HepG2 (cell line): ENCODE results near the gene NDUFS7. TPM values are rescaled to one million over a fixed set of nuclear protein-coding genes. Genes with fewer than 3 reads are reported as not detected.

Source experiments
- AHDC1 ChIP-seq: sonication (generic); formaldehyde crosslinking; IDR thresholded peaks from 2 replicates; pipeline ENCODE4 v1.5.1; 2020; ENCODE audit warnings: mild to moderate bottlenecking, missing genetic modification reagents, borderline replicate concordance
- CREM ChIP-seq, 2 experiments: sonication (generic) in 1 of 2; formaldehyde crosslinking in 1 of 2; IDR thresholded peaks; 2 replicates each; pipeline versions ENCODE4 v1.4.0 to v1.6.1; 2016 to 2020; ENCODE audit warnings: antibody characterized with exemption in 1 of 2, mild to moderate bottlenecking in 1 of 2, missing genetic modification reagents in 1 of 2
- GABPA ChIP-seq, 2 experiments: IDR thresholded peaks; 2 replicates each; pipeline ENCODE4 v1.6.1; 2011 to 2016; ENCODE audit warnings: low read depth in 2 of 2, low read length in 1 of 2, missing biosample characterization in 1 of 2, missing genetic modification characterization in 1 of 2
- MIER3 ChIP-seq: IDR thresholded peaks from 2 replicates; pipeline ENCODE4 v1.6.1; 2016; ENCODE audit warnings: missing compliant biosample characterization, borderline replicate concordance
- MNT ChIP-seq: fragments of 450-650 bp; IDR thresholded peaks from 2 replicates; pipeline ENCODE4 v1.6.1; 2016
- MYC ChIP-seq: sonication (generic); formaldehyde crosslinking; IDR thresholded peaks from 2 replicates; pipeline ENCODE4 v1.9.0; 2021; ENCODE audit warnings: missing genetic modification reagents, borderline replicate concordance
- NCOA1 ChIP-seq: sonication (generic); formaldehyde crosslinking; IDR thresholded peaks from 2 replicates; pipeline ENCODE4 v1.9.0; 2021; ENCODE audit warnings: missing genetic modification reagents
- PCBP1 ChIP-seq: fragments of 200-400 bp; formaldehyde crosslinking; IDR thresholded peaks from 2 replicates; pipeline ENCODE4 v1.6.1; 2017; ENCODE audit warnings: mild to moderate bottlenecking, low read depth, low read length, borderline replicate concordance
- POLR2A ChIP-seq, 2 experiments: IDR thresholded peaks; 2 replicates each; pipeline ENCODE4 v1.6.1; 2011; ENCODE audit warnings: low read depth in 2 of 2, low read length in 2 of 2, mild to moderate bottlenecking in 1 of 2, moderate library complexity in 1 of 2; ENCODE audit not compliant: insufficient read depth in 1 of 2
- RARA ChIP-seq: IDR thresholded peaks from 2 replicates; pipeline ENCODE4 v1.6.1; 2016; ENCODE audit warnings: missing genetic modification reagents, missing compliant biosample characterization
- USF2 ChIP-seq, 2 experiments: sonication (generic) in 1 of 2; formaldehyde crosslinking in 1 of 2; IDR thresholded peaks; 2 replicates each; pipeline versions ENCODE4 v1.5.1 to v1.6.1; 2011 to 2020; ENCODE audit warnings: borderline replicate concordance in 1 of 2, low read depth in 1 of 2, low read length in 1 of 2, mild to moderate bottlenecking in 1 of 2, missing genetic modification reagents in 1 of 2, moderate library complexity in 1 of 2
- ZMYM3 ChIP-seq: sonication (generic); formaldehyde crosslinking; IDR thresholded peaks from 2 replicates; pipeline ENCODE4 v1.5.1; 2020; ENCODE audit warnings: mild to moderate bottlenecking, missing genetic modification reagents
- ZNF121 ChIP-seq: sonication (generic); formaldehyde crosslinking; IDR thresholded peaks from 2 replicates; pipeline ENCODE4 v1.5.0; 2020; ENCODE audit warnings: mild to moderate bottlenecking, missing genetic modification reagents
- ZNF205 ChIP-seq: IDR thresholded peaks from 2 replicates; pipeline ENCODE4 v1.6.1; 2018; ENCODE audit warnings: missing biosample characterization, missing genetic modification reagents
- ZNF274 ChIP-seq: sonication (generic); formaldehyde crosslinking; IDR thresholded peaks from 2 replicates; pipeline ENCODE4 v1.5.1; 2020; ENCODE audit warnings: mild to moderate bottlenecking, missing genetic modification reagents
- ZNF615 ChIP-seq: sonication (generic); formaldehyde crosslinking; IDR thresholded peaks from 2 replicates; pipeline ENCODE4 v1.5.0; 2020; ENCODE audit warnings: mild to moderate bottlenecking, missing genetic modification reagents, borderline replicate concordance
- ZNF639 ChIP-seq: conservative IDR thresholded peaks from 2 replicates; pipeline ENCODE4 v1.6.1; 2018; ENCODE audit warnings: missing genetic modification reagents
- polyA plus RNA-seq, 8 experiments: library from polyadenylated mRNA; depleted of rRNA in 3 of 8; stranded (reverse) in 7 of 8; unstranded in 1 of 8; fragments of >200 nt; fragmentation: Illumina TruSeq in 4 of 8; extraction: Trizol in 4 of 8; gene quantifications; 2 replicates each; pipeline versions ENCODE4 v1.2.1 to v1.2.3, GENCODE V29; 2011 to 2016; ENCODE audit warnings: low read depth in 4 of 8, missing spikeins in 1 of 8, mixed read lengths in 1 of 8; ENCODE audit not compliant: insufficient read depth in 1 of 8
- total RNA-seq, 5 experiments: library from RNA; depleted of rRNA; stranded (reverse); fragments of >200 nt; fragmentation: Illumina TruSeq; extraction: Trizol; gene quantifications; 2 replicates each; pipeline ENCODE4 v1.2.3, GENCODE V29; 2016; ENCODE audit warnings: low read depth in 1 of 5

The NDUFS7 gene
- total and polyA plus RNA-seq, 2 of the 13 experiments (the other 11 are each of a cell fraction or from before 2014, with no cell fraction given): 34.3 to 66.9 TPM

- TF ChIP-seq USF2 (IDR thresholded peaks at IDR 0.05; ENCODE audit: low read depth, low read length): peak; percentile 35; the same call in 1 of the 2 replicates
- TF ChIP-seq USF2 (CRISPR knock-in tag; IDR thresholded peaks at IDR 0.05; ENCODE audit: borderline replicate concordance): no peak; the same call in 1 of the 2 replicates
- peak; percentile 73; the same call in 1 of the 2 replicates for TF ChIP-seq MYC (CRISPR knock-in tag)
- peak; percentile 26; the same call in 1 of the 2 replicates for TF ChIP-seq GABPA (IDR thresholded peaks at IDR 0.05; ENCODE audit: low read depth, low read length)
- peak; percentile 71 for TF ChIP-seq GABPA (CRISPR knock-in tag; IDR thresholded peaks at IDR 0.05; ENCODE audit: low read depth)
- peak in 1 of 2 experiments; percentile 14; a peak in 2 of 4 replicates for TF ChIP-seq POLR2A (IDR thresholded peaks at IDR 0.05; ENCODE audit: insufficient read depth in 1 of 2, low read depth in 2 of 2, low read length in 2 of 2)
- TF ChIP-seq RARA: peak; percentile 77
- TF ChIP-seq MIER3 (CRISPR knock-in tag): no peak
- TF ChIP-seq AHDC1: peak; percentile 67
- no peak for TF ChIP-seq ZMYM3
- peak; percentile 98; the same call in 1 of the 2 replicates for TF ChIP-seq PCBP1
- peak; percentile 17; the same call in 1 of the 2 replicates for TF ChIP-seq ZNF639 (CRISPR knock-in tag)
- TF ChIP-seq ZNF274 (CRISPR knock-in tag): peak; percentile 83
- 0 out of 2 replicates have a peak, but pooled peaks have one; percentile 20 for TF ChIP-seq NCOA1
- TF ChIP-seq ZNF205 (CRISPR knock-in tag): no peak
- peak; percentile 85 for TF ChIP-seq ZNF121 (CRISPR knock-in tag)
- peak; percentile 44; the same call in 1 of the 2 replicates for TF ChIP-seq CREM (IDR thresholded peaks at IDR 0.05)
- TF ChIP-seq CREM (CRISPR knock-in tag; IDR thresholded peaks at IDR 0.05): no peak
- peak; percentile 33; the same call in 1 of the 2 replicates for TF ChIP-seq MNT
- TF ChIP-seq ZNF615 (CRISPR knock-in tag): 0 out of 2 replicates have a peak, but pooled peaks have one; percentile 38
Observed at GRCh38 chr19:1424192-1424955, 40.7 kb downstream of the NDUFS7 start (continued).
